HL-60 (cell line): ENCODE data around the gene HIPK2.

ENCODE experiments used
- DNase-seq, 2 experiments: peaks; one replicate each; pipeline ENCODE4 v3.0.0-alpha.2; 2010 to 2020; ENCODE audit warnings: low read depth in 1 of 2, low spot score in 1 of 2
- H3K27ac ChIP-seq: fragments of 250-450 bp; sonication (Bioruptor Pico); replicated peaks from 2 replicates; pipeline ENCODE4 v1.5.1; 2020; ENCODE audit warnings: mild to moderate bottlenecking, moderate library complexity
- H3K27me3 ChIP-seq: fragments of 250-450 bp; sonication (Bioruptor Pico); 2 replicates; pipeline ENCODE4 v1.5.1; 2021; ENCODE audit warnings: mild to moderate bottlenecking, moderate library complexity; ENCODE audit not compliant: insufficient read depth, poor library complexity, severe bottlenecking
- H3K4me3 ChIP-seq: replicated peaks from 2 replicates; pipeline ENCODE4 v1.5.1; 2011; ENCODE audit warnings: mild to moderate bottlenecking, control low read depth, low read length; ENCODE audit not compliant: insufficient read depth
- CTCF ChIP-seq: IDR thresholded peaks from one replicate; pipeline ENCODE4 v1.5.1; 2011; ENCODE audit warnings: low read length, control low read depth, inconsistent platforms; ENCODE audit not compliant: insufficient read depth
- GABPA ChIP-seq: IDR thresholded peaks from 2 replicates; pipeline ENCODE4 v1.6.1; 2012; ENCODE audit warnings: low read depth
- POLR2AphosphoS5 ChIP-seq: IDR thresholded peaks from 2 replicates; pipeline ENCODE4 v1.6.1; 2012; ENCODE audit warnings: low read depth
- REST ChIP-seq: IDR thresholded peaks from 2 replicates; pipeline ENCODE4 v1.6.1; 2012; ENCODE audit warnings: low read depth; ENCODE audit not compliant: insufficient replicate concordance
- SPI1 ChIP-seq: IDR thresholded peaks from 2 replicates; pipeline ENCODE4 v1.6.1; 2012; ENCODE audit warnings: low read depth, mild to moderate bottlenecking, borderline replicate concordance

The HIPK2 gene

DNA sequence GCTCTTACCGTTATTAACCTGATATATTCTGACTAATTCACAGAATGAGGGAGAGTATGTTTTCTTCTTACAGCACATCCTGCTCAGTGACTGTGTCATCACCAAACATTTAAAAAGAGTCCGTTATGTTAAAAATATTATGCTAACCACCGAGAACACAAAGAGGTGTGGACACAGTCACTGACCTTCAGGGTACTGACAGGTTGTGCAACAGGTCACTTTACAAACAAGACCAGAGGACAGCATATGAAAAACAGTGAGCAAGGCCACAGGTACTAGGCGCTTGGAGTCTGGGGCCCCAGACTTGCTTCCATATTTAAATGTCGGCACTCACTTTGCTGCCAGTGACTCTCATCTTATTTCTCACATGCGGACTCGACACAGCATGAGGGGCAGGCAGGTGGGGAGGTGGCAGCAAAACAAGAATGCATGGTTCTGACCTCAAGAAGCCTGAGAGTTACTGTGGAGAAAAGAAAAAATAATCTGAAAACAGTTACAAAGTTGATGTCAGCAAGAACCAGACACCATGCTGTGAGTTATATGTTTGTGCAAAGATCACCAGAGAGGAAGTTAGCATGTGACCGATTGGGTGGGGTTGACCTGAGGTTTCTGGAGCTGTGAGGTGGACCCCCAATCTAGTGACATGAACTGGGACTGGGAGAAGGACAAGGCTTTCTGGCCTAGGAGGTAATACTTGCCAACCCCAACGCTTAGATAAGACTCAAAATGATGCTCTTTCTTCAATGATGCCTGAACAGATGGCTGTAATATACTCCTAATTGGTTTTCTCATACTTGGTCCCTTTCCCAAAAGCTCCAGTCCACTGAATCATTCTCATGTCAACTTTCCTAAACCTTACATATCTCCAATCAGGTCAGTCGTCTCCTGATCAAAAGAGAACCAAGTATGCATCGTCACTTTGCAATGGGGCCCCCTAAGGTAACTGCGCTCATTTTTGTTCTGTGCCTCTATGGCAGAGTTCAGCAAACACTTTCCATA, 102.4 kb downstream of the HIPK2 start:
- H3K27me3 ChIP-seq, result no peaks in the 10 kb centered on the region
- no peak for DNase-seq
- TF ChIP-seq SPI1 (no peak), GABPA (no peak), REST (no peak), CTCF (no peak), POLR2AphosphoS5 (no peak)
- no peak overlapping the region for H3K27ac ChIP-seq
- H3K4me3 ChIP-seq, result no peak overlapping the region

GRCh38 chr7:139674752-139675126, 103.1 kb downstream of the HIPK2 start:
- no peaks in the 10 kb centered on the region for H3K27me3 ChIP-seq
- H3K4me3 ChIP-seq, result no peak overlapping the region
- no peak for TF ChIP-seq GABPA
- no peak for TF ChIP-seq POLR2AphosphoS5
- no peak for TF ChIP-seq SPI1
- no peak overlapping the region for H3K27ac ChIP-seq
- no peak for DNase-seq

- Histone ChIP-seq H3K4me3 (no peak overlapping the region), H3K27ac (no peak overlapping the region), H3K27me3 (no peaks in the 10 kb centered on the region)
- TF ChIP-seq SPI1 (no peak), CTCF (no peak), GABPA (no peak), REST (no peak), POLR2AphosphoS5 (no peak)
- DNase-seq, result no peak
Measured at GRCh38 chr7:139674341-139674740, 103.5 kb downstream of the HIPK2 start.

DNA sequence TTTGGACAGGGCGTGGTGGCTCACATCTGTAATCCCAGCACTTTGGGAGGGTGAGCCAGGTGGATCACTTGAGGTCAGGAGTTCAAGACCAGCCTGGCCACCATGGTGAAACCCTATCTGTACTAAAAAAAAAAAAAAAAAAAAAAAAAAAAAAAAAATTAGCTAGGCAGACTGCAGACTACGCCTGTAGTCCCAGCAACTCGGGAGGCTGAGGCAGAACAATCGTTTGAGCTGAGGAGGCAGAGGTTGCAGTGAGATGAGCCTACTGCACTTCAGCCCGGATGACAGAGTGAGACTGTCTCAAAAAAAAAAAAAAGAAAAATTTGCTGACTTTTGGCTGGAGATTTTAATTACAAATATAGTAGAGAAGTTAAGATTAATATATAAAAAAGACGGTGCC, 104.0 kb downstream of the HIPK2 start:
- DNase-seq, result no peak
- Histone ChIP-seq H3K4me3 (no peak overlapping the region), H3K27ac (no peak overlapping the region), H3K27me3 (no peaks in the 10 kb centered on the region)
- no peak for TF ChIP-seq CTCF
- TF ChIP-seq SPI1, result no peak
- no peak for TF ChIP-seq POLR2AphosphoS5
- TF ChIP-seq GABPA, result no peak
- TF ChIP-seq REST, result no peak
